ENCODE results near the gene PNISR.

The PNISR gene

DNA sequence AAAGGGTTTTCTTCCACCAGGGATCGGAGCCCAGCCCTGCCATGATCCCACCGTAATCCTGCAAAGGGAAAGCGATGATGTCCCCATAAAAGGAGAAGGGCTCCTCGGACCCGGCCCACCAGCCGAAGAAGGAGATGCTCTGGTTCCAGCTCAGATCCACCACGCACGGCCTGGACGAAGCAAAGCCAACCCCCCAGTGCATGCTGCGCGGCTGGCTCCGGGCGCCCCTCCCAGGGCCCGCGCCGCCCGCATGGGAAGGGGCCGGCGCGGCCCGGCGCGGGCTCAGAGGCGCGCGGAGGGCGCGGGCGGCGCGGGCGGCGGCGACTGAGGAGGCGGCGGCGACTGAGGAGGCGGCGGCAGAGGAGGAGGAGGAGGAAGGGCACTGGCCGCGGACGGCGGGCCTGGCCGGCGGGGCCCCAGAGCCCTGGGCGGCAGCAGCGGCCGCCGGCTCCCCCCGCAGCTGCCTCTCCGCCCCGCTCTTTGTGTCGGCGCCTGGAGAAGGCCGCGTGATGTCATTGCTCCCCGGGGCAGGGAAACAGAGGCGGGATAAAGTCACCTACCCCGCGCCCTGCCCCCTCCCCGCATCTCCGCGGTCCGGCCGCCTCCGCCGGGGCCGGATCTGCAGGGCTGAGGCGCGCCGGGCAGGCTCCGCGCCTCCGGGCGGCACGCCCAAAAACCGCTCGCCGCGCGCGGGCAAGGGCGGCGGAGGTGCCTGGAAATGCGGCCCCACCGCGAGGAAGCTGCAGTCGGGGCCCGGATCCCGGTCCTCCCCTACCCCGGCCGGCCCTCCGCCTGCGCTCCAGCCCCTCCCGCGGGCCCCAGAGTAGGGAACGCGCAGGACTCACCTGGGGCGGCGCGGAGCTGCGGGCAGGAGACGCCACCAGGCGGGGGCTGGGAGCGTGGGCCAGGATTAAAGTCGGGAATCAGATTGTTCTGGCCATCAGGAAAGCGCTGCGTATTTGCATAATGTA, 75.7 kb downstream of the PNISR start, which contains the start of gene FAXC:
Gene FAXC, minus strand, starts transcription at position 504 of the 971 bp plus-strand sequence. Its CDS starts 302 bp downstream, at position 202.
- H3K27ac ChIP-seq (ENCODE audit: low read depth, low read length, poor library complexity, severe bottlenecking), result no peak within 1 kb of the TSS
- peak within 1 kb of the TSS; percentile 49 for H3K4me3 ChIP-seq (ENCODE audit: low read depth, low read length, poor library complexity, severe bottlenecking)

GRCh38 chr6:99348288-99349170, 76.6 kb downstream of the PNISR start:
- no peak overlapping the region for H3K9ac ChIP-seq (ENCODE audit: low read length)
- H4K20me1 ChIP-seq (ENCODE audit: insufficient read depth, low read length), result no peaks in the 10 kb centered on the region
- no peaks in the 10 kb centered on the region for H3F3A ChIP-seq (ENCODE audit: insufficient read depth, low read length)
- no peaks in the 10 kb centered on the region for H3K9me3 ChIP-seq (ENCODE audit: low read length)
- H3K4me1 ChIP-seq (ENCODE audit: insufficient read depth, low read length, severe bottlenecking), result peaks cover 3% of the 10 kb centered on the region
- H3K4me3 ChIP-seq (ENCODE audit: low read depth, low read length, poor library complexity, severe bottlenecking), result no peak overlapping the region
- H3K9me2 ChIP-seq (ENCODE audit: low read depth, low read length), result no peaks in the 10 kb centered on the region
- no peaks in the 10 kb centered on the region for H3K27me3 ChIP-seq (ENCODE audit: insufficient read depth, low read length)
- H3K36me3 ChIP-seq (ENCODE audit: insufficient read depth, low read length), result no peaks in the 10 kb centered on the region
- no peak overlapping the region for H2AFZ ChIP-seq (ENCODE audit: low read length)
- no peak overlapping the region; the same call in 1 of the 2 replicates for H3K4me2 ChIP-seq (ENCODE audit: low read length)
- no peak overlapping the region for H3K27ac ChIP-seq (ENCODE audit: low read depth, low read length, poor library complexity, severe bottlenecking)
- H3K79me2 ChIP-seq (ENCODE audit: insufficient read depth, low read length), result no peaks in the 10 kb centered on the region
- TF ChIP-seq EZH2 (IDR thresholded peaks at IDR 0.05; ENCODE audit: borderline replicate concordance, low read length), result no peak
- TF ChIP-seq, protein P1, sequence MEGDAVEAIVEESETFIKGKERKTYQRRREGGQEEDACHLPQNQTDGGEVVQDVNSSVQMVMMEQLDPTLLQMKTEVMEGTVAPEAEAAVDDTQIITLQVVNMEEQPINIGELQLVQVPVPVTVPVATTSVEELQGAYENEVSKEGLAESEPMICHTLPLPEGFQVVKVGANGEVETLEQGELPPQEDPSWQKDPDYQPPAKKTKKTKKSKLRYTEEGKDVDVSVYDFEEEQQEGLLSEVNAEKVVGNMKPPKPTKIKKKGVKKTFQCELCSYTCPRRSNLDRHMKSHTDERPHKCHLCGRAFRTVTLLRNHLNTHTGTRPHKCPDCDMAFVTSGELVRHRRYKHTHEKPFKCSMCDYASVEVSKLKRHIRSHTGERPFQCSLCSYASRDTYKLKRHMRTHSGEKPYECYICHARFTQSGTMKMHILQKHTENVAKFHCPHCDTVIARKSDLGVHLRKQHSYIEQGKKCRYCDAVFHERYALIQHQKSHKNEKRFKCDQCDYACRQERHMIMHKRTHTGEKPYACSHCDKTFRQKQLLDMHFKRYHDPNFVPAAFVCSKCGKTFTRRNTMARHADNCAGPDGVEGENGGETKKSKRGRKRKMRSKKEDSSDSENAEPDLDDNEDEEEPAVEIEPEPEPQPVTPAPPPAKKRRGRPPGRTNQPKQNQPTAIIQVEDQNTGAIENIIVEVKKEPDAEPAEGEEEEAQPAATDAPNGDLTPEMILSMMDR (IDR thresholded peaks at IDR 0.05; ENCODE audit: low read length), result no peak

More for the DNA sequence above, 75.7 kb downstream of the PNISR start, which contains the start of gene FAXC:
- Histone ChIP-seq H3K36me3 (ENCODE audit: insufficient read depth, low read length) (no peaks in the 10 kb centered on the region), H3K9ac (ENCODE audit: low read length) (no peak within 1 kb of the TSS), H3K9me2 (ENCODE audit: low read depth, low read length) (no peaks in the 10 kb centered on the region), H3F3A (ENCODE audit: insufficient read depth, low read length) (no peaks in the 10 kb centered on the region), H2AFZ (ENCODE audit: low read length) (no peak within 1 kb of the TSS), H3K27me3 (ENCODE audit: insufficient read depth, low read length) (no peaks in the 10 kb centered on the region), H3K79me2 (ENCODE audit: insufficient read depth, low read length) (no peaks in the 10 kb centered on the region), H4K20me1 (ENCODE audit: insufficient read depth, low read length) (no peaks in the 10 kb centered on the region), H3K4me1 (ENCODE audit: insufficient read depth, low read length, severe bottlenecking) (peaks cover 3% of the 10 kb centered on the region), H3K4me2 (ENCODE audit: low read length) (peak within 1 kb of the TSS; percentile 63), H3K9me3 (ENCODE audit: low read length) (no peaks in the 10 kb centered on the region)
- TF ChIP-seq, protein P1 (IDR thresholded peaks at IDR 0.05; ENCODE audit: low read length), result no peak
- TF ChIP-seq EZH2 (IDR thresholded peaks at IDR 0.05; ENCODE audit: borderline replicate concordance, low read length), result no peak

Measured in OCI-LY1 (cell line).